ENCODE measurements around the gene PGAM2. TPM values are rescaled to one million over a fixed set of nuclear protein-coding genes. Genes with fewer than 3 reads are reported as not detected.
"Not testable (repeated sequence)": the region's sequence is repeated elsewhere in the genome, so short reads cannot be mapped to it uniquely, and the experiment has no call there.

Gene PGAM2
- total RNA-seq, 2 donors from 2014 or later, result 1.6 to 2.1 TPM

- intact Hi-C loops (cut with DNase I), result no loop called here
- DNase-seq (ENCODE audit: low spot score), result no peak
Measured at GRCh38 chr7:44042221-44042620, 23.1 kb downstream of the PGAM2 start.

GRCh38 chr7:44040493-44040891 is 24.9 kb downstream of the PGAM2 start:
- DNase-seq (ENCODE audit: low spot score), result peak; percentile 78
- intact Hi-C loops (cut with DNase I), result not testable (repeated sequence)

GRCh38 chr7:44039800-44040492 is 25.4 kb downstream of the PGAM2 start:
- intact Hi-C loops (cut with DNase I), result not testable (repeated sequence)
- peak; percentile 22 for DNase-seq (ENCODE audit: low spot score)

- DNase-seq (ENCODE audit: low spot score), result peak; percentile 97
- intact Hi-C loops (cut with DNase I), result not testable (repeated sequence)
Measured at GRCh38 chr7:44038961-44039558, 26.3 kb downstream of the PGAM2 start.

- intact Hi-C loops (cut with DNase I); DNase-seq (ENCODE audit: low spot score): not testable (repeated sequence)
Measured at GRCh38 chr7:44038553-44038952, 26.8 kb downstream of the PGAM2 start.

GRCh38 chr7:44037951-44038350 is 27.4 kb downstream of the PGAM2 start:
- DNase-seq (ENCODE audit: low spot score); intact Hi-C loops (cut with DNase I): not testable (repeated sequence)

- DNase-seq (ENCODE audit: low spot score), result peak; percentile 73
- intact Hi-C loops (cut with DNase I), result not testable (repeated sequence)
Measured at GRCh38 chr7:44036364-44036763, 29.0 kb downstream of the PGAM2 start.

GRCh38 chr7:44033971-44034844 is 31.2 kb downstream of the PGAM2 start:
- intact Hi-C loops (cut with DNase I), result not testable (repeated sequence)
- DNase-seq (ENCODE audit: low spot score), result peak; percentile 50

GRCh38 chr7:44032031-44032430 is 33.3 kb downstream of the PGAM2 start:
- intact Hi-C loops (cut with DNase I), result not testable (repeated sequence)
- peak; percentile 19 for DNase-seq (ENCODE audit: low spot score)

GRCh38 chr7:44031319-44031718 is 34.0 kb downstream of the PGAM2 start:
- intact Hi-C loops (cut with DNase I), result not testable (repeated sequence)
- peak; percentile 72 for DNase-seq (ENCODE audit: low spot score)

GRCh38 chr7:44030029-44030428 is 35.3 kb downstream of the PGAM2 start:
- peak; percentile 58 for DNase-seq (ENCODE audit: low spot score)
- intact Hi-C loops (cut with DNase I), result not testable (repeated sequence)

- DNase-seq (ENCODE audit: low spot score), result peak; percentile 58
Measured at GRCh38 chr7:44029433-44029832, 35.9 kb downstream of the PGAM2 start.

GRCh38 chr7:44022796-44023467 is 42.4 kb downstream of the PGAM2 start:
- intact Hi-C loops (cut with DNase I), result not testable (repeated sequence)
- peak; percentile 13 for DNase-seq (ENCODE audit: low spot score)

More at GRCh38 chr7:44029433-44029832, 35.9 kb downstream of the PGAM2 start:
- intact Hi-C loops (cut with DNase I), result not testable (repeated sequence)

GRCh38 chr7:44022069-44022468 is 43.3 kb downstream of the PGAM2 start:
- intact Hi-C loops (cut with DNase I), result not testable (repeated sequence)
- DNase-seq (ENCODE audit: low spot score), result peak; percentile 4

GRCh38 chr7:44019825-44020224 is 45.5 kb downstream of the PGAM2 start:
- DNase-seq (ENCODE audit: low spot score), result peak; percentile 42
- intact Hi-C loops (cut with DNase I), result not testable (repeated sequence)

GRCh38 chr7:44018857-44019807 is 46.2 kb downstream of the PGAM2 start:
- intact Hi-C loops (cut with DNase I), result not testable (repeated sequence)
- DNase-seq (ENCODE audit: low spot score), result peak; percentile 100

- intact Hi-C loops (cut with DNase I), result not testable (repeated sequence)
Measured at GRCh38 chr7:44015090-44015489, 50.3 kb downstream of the PGAM2 start.

More at GRCh38 chr7:44015090-44015489, 50.3 kb downstream of the PGAM2 start:
- peak; percentile 25 for DNase-seq (ENCODE audit: low spot score)
